H9 (cell line): ENCODE data around the gene EXOC3L1. TPM values are rescaled to one million over a fixed set of nuclear protein-coding genes. Genes with fewer than 3 reads are reported as not detected.

Experiments
- DNase-seq: peaks from one replicate; pipeline ENCODE4 v3.0.0-alpha.2; 2017
- H2AFZ ChIP-seq: one replicate; pipeline ENCODE4 v1.6.1; 2013; ENCODE audit warnings: mild to moderate bottlenecking, low read length, control low read depth, moderate library complexity
- H2AK5ac ChIP-seq: 2 replicates; pipeline ENCODE4 v1.6.1; 2013; ENCODE audit warnings: low read length, control low read depth, mixed read lengths; ENCODE audit not compliant: insufficient read length
- H2BK120ac ChIP-seq: one replicate; pipeline ENCODE4 v1.6.1; 2013; ENCODE audit warnings: low read depth, mild to moderate bottlenecking, low read length, control low read depth, inconsistent platforms; ENCODE audit not compliant: poor library complexity, severe bottlenecking
- H2BK12ac ChIP-seq: 2 replicates; pipeline ENCODE4 v1.6.1; 2013; ENCODE audit warnings: low read length, control low read depth, mixed read lengths, low read depth; ENCODE audit not compliant: insufficient read length
- H2BK15ac ChIP-seq: 2 replicates; pipeline ENCODE4 v1.6.1; 2013; ENCODE audit warnings: low read depth, low read length, control low read depth
- H2BK20ac ChIP-seq: one replicate; pipeline ENCODE4 v1.6.1; 2013; ENCODE audit warnings: low read depth, mild to moderate bottlenecking, low read length, control low read depth, inconsistent platforms; ENCODE audit not compliant: poor library complexity, severe bottlenecking
- H2BK5ac ChIP-seq: 2 replicates; pipeline ENCODE4 v1.6.1; 2013; ENCODE audit warnings: low read length, control low read depth, mixed read lengths; ENCODE audit not compliant: insufficient read length
- H3K14ac ChIP-seq: 2 replicates; pipeline ENCODE4 v1.6.1; 2013; ENCODE audit warnings: low read length, control low read depth; ENCODE audit not compliant: insufficient read depth
- H3K18ac ChIP-seq: 2 replicates; pipeline ENCODE4 v1.6.1; 2013; ENCODE audit warnings: low read depth, mild to moderate bottlenecking, mixed read lengths, low read length, control low read depth; ENCODE audit not compliant: insufficient read length
- H3K23ac ChIP-seq: 2 replicates; pipeline ENCODE4 v1.6.1; 2013; ENCODE audit warnings: low read length, control low read depth, mixed read lengths, low read depth; ENCODE audit not compliant: insufficient read length
- H3K23me2 ChIP-seq: 2 replicates; pipeline ENCODE4 v1.6.1; 2013; ENCODE audit warnings: low read depth, mild to moderate bottlenecking, mixed read lengths, low read length, control low read depth; ENCODE audit not compliant: insufficient read length, poor library complexity, severe bottlenecking
- H3K27ac ChIP-seq: 2 replicates; pipeline ENCODE4 v1.5.1; 2013; ENCODE audit warnings: low read length, control low read depth, mixed read lengths, low read depth; ENCODE audit not compliant: insufficient read length
- H3K27me3 ChIP-seq: 2 replicates; pipeline ENCODE4 v1.6.1; 2013; ENCODE audit warnings: low read length, control low read depth, inconsistent platforms; ENCODE audit not compliant: insufficient read depth
- H3K4ac ChIP-seq: 2 replicates; pipeline ENCODE4 v1.6.1; 2013; ENCODE audit warnings: low read depth, mild to moderate bottlenecking, control low read depth, inconsistent platforms, low read length, moderate library complexity
- H3K4me1 ChIP-seq: 2 replicates; pipeline ENCODE4 v1.6.1; 2013; ENCODE audit warnings: low read length, control low read depth, inconsistent platforms; ENCODE audit not compliant: insufficient read depth
- H3K4me2 ChIP-seq: 2 replicates; pipeline ENCODE4 v1.6.1; 2013; ENCODE audit warnings: low read length, control low read depth, mixed read lengths; ENCODE audit not compliant: insufficient read length, insufficient read depth
- H3K56ac ChIP-seq: 2 replicates; pipeline ENCODE4 v1.6.1; 2013; ENCODE audit warnings: low read depth, mild to moderate bottlenecking, mixed read lengths, low read length, control low read depth; ENCODE audit not compliant: insufficient read length
- H3K79me1 ChIP-seq: 2 replicates; pipeline ENCODE4 v1.6.1; 2013; ENCODE audit warnings: low read depth, mild to moderate bottlenecking, moderate library complexity, low read length, control low read depth, inconsistent platforms; ENCODE audit not compliant: insufficient read depth, poor library complexity, severe bottlenecking
- H3K79me2 ChIP-seq: 2 replicates; pipeline ENCODE4 v1.6.1; 2013; ENCODE audit warnings: low read length, control low read depth, inconsistent platforms; ENCODE audit not compliant: insufficient read depth
- H3K9ac ChIP-seq: 2 replicates; pipeline ENCODE4 v1.6.1; 2013; ENCODE audit warnings: low read length, control low read depth, mixed read lengths; ENCODE audit not compliant: insufficient read length; ENCODE audit errors: extremely low read depth
- H3K9me3 ChIP-seq: one replicate; pipeline ENCODE4 v1.6.1; 2013; ENCODE audit warnings: low read depth, low read length, inconsistent platforms; ENCODE audit not compliant: control insufficient read depth
- H3T11ph ChIP-seq: one replicate; pipeline ENCODE4 v1.6.1; 2013; ENCODE audit warnings: mild to moderate bottlenecking, low read length, control low read depth, inconsistent platforms
- H4K20me1 ChIP-seq: one replicate; pipeline ENCODE4 v1.6.1; 2013; ENCODE audit not compliant: control insufficient read depth, insufficient read length, insufficient read depth
- H4K5ac ChIP-seq: 2 replicates; pipeline ENCODE4 v1.6.1; 2013; ENCODE audit warnings: low read depth, mild to moderate bottlenecking, mixed read lengths, low read length, control low read depth; ENCODE audit not compliant: insufficient read length
- H4K8ac ChIP-seq: replicated peaks from 2 replicates; pipeline ENCODE4 v1.6.1; 2013; ENCODE audit warnings: low read length, control low read depth, mixed read lengths, low read depth; ENCODE audit not compliant: insufficient read length
- H4K91ac ChIP-seq: 2 replicates; pipeline ENCODE4 v1.6.1; 2013; ENCODE audit warnings: low read depth, mild to moderate bottlenecking, moderate library complexity, mixed read lengths, low read length, control low read depth; ENCODE audit not compliant: insufficient read length
- H3K27ac Mint-ChIP-seq, 3 experiments: 2 replicates in 2 of 3; 3 replicates in 1 of 3; pipeline ENCODE4 v1.8.0; 2020 to 2021; ENCODE audit warnings: mixed read lengths in 3 of 3, mild to moderate bottlenecking in 1 of 3, moderate library complexity in 1 of 3
- H3K27me3 Mint-ChIP-seq: 2 replicates; pipeline ENCODE4 v1.8.0; 2021; ENCODE audit warnings: low read depth, mild to moderate bottlenecking, moderate library complexity, mixed read lengths
- H3K36me3 Mint-ChIP-seq, 3 experiments: 2 replicates in 2 of 3; 3 replicates in 1 of 3; pipeline ENCODE4 v1.8.0; 2020 to 2021; ENCODE audit warnings: low read depth in 3 of 3, mixed read lengths in 3 of 3; ENCODE audit not compliant: insufficient read depth in 1 of 3
- H3K4me1 Mint-ChIP-seq, 2 experiments: 2 replicates each; pipeline ENCODE4 v1.8.0; 2020; ENCODE audit warnings: mixed read lengths in 2 of 2
- H3K4me3 Mint-ChIP-seq, 2 experiments: 2 replicates in 1 of 2; 3 replicates in 1 of 2; pipeline ENCODE4 v1.8.0; 2020 to 2021; ENCODE audit warnings: mild to moderate bottlenecking in 2 of 2, mixed read lengths in 2 of 2, moderate library complexity in 1 of 2
- H3K9me3 Mint-ChIP-seq, 2 experiments: 2 replicates in 1 of 2; 3 replicates in 1 of 2; pipeline ENCODE4 v1.8.0; 2020; ENCODE audit warnings: mild to moderate bottlenecking in 2 of 2, mixed read lengths in 2 of 2, moderate library complexity in 1 of 2
- CTCF ChIP-seq: fragments of 200-600 bp; sonication (generic); conservative IDR thresholded peaks from 3 replicates; pipeline ENCODE4 v1.8.0; 2021; ENCODE audit warnings: antibody characterized with exemption, mild to moderate bottlenecking
- WGBS: extraction: QIAGEN DNeasy Blood & Tissue Kit; methylation state at CpG from one replicate; pipeline ENCODE4 v1.1.7; 2013; ENCODE audit warnings: missing lambda C conversion rate, low lambda C conversion rate, mixed read lengths; ENCODE audit not compliant: insufficient read length; ENCODE audit errors: extremely low coverage; 5-methylcytosine and 5-hydroxymethylcytosine counted together
- total RNA-seq: library from RNA; stranded (reverse); gene quantifications from 2 replicates; pipeline ENCODE4 v1.2.1, GENCODE V29; 2021

The EXOC3L1 gene
- total RNA-seq, 1 experiment from 2014 or later: 3.3 TPM

GRCh38 chr16:67173808-67174705, 15.9 kb downstream of the EXOC3L1 start:
- peaks cover 75% of the 10 kb centered on the region for H3K27me3 Mint-ChIP-seq
- H3K27ac Mint-ChIP-seq: no peak overlapping the region
- H3K14ac ChIP-seq: no peak overlapping the region
- no CpG with 5 or more reads among the region's 71 CpGs for WGBS
- peaks cover 33% of the 10 kb centered on the region; the same call in 1 of the 2 replicates for H3K27me3 ChIP-seq
- H2AK5ac ChIP-seq: no peak overlapping the region
- no peak overlapping the region for H3K27ac ChIP-seq
- no peak overlapping the region for H2AFZ ChIP-seq
- no peak overlapping the region for H3T11ph ChIP-seq
- H2BK15ac ChIP-seq: no peak overlapping the region
- H3K79me1 ChIP-seq: no peaks in the 10 kb centered on the region
- H3K18ac ChIP-seq: no peak overlapping the region
- H2BK120ac ChIP-seq: no peak overlapping the region
- no peak overlapping the region for H2BK20ac ChIP-seq
- peak; percentile 84 for DNase-seq
- H4K8ac ChIP-seq: no peak overlapping the region
- H2BK12ac ChIP-seq: no peak overlapping the region
- H3K36me3 Mint-ChIP-seq: peaks cover 0 to 6% (median 6%) of the 10 kb centered on the region in 3 experiments; a peak in 2 of 7 replicates
- no peaks in the 10 kb centered on the region for H4K20me1 ChIP-seq
- no peaks in the 10 kb centered on the region for H3K9me3 ChIP-seq
- H2BK5ac ChIP-seq: no peak overlapping the region
- H3K23ac ChIP-seq: no peak overlapping the region
- no peak overlapping the region for H3K9ac ChIP-seq
- H3K4ac ChIP-seq: no peak overlapping the region
- H3K4me2 ChIP-seq: peak overlapping the region; percentile 58
- H4K5ac ChIP-seq: no peak overlapping the region
- no peaks in the 10 kb centered on the region for H3K79me2 ChIP-seq
- H3K4me1 Mint-ChIP-seq: peaks cover 40 to 46% of the 10 kb centered on the region in 2 experiments
- peaks cover 27% of the 10 kb centered on the region for H3K23me2 ChIP-seq
- H3K4me3 Mint-ChIP-seq: peak overlapping the region; percentile 71 to 89
- no peak overlapping the region for H4K91ac ChIP-seq
- H3K56ac ChIP-seq: no peak overlapping the region
- no peaks in the 10 kb centered on the region; a peak in 1 of 5 replicates for H3K9me3 Mint-ChIP-seq
- peak; percentile 22; the same call in 1 of the 3 replicates for TF ChIP-seq CTCF
- H3K4me1 ChIP-seq: peaks cover 5% of the 10 kb centered on the region; the same call in 1 of the 2 replicates
